HEK293T (cell line): ENCODE results near the gene FAM168A.
A peak's percentile ranks its signal among the peaks of the same experiment; 100 is the strongest.

Source experiments
- CTCF ChIA-PET: fragments of 350-600 bp; formaldehyde crosslinking; extraction: SDS; loops from one replicate; lab custom pipeline; 2021; ENCODE audit warnings: antibody characterized with exemption, inconsistent platforms; lab: Yijun Ruan, JAX
- POLR2A ChIA-PET: fragments of 350-600 bp; formaldehyde crosslinking; extraction: SDS; loops from one replicate; lab custom pipeline; 2020; ENCODE audit warnings: antibody characterized with exemption, inconsistent platforms; lab: Yijun Ruan, JAX
- DNase-seq: peaks from one replicate; pipeline ENCODE4 v3.0.0; 2012; ENCODE audit warnings: mixed read lengths; ENCODE audit errors: extremely low spot score
- ARNT ChIP-seq: fragments of 450-650 bp; IDR thresholded peaks from 2 replicates; pipeline ENCODE4 v1.6.1; 2017; ENCODE audit warnings: mild to moderate bottlenecking
- BHLHE40 ChIP-seq: fragments of 450-650 bp; IDR thresholded peaks from 2 replicates; pipeline ENCODE4 v1.6.1; 2016; ENCODE audit warnings: mild to moderate bottlenecking, moderate library complexity, borderline replicate concordance
- CTBP1 ChIP-seq: fragments of 450-650 bp; IDR thresholded peaks from 2 replicates; pipeline ENCODE4 v1.6.1; 2016; ENCODE audit warnings: borderline replicate concordance
- ELF4 ChIP-seq: fragments of 450-650 bp; IDR thresholded peaks from 2 replicates; pipeline ENCODE4 v1.6.1; 2017; ENCODE audit warnings: antibody characterized with exemption
- FOXA1 ChIP-seq: fragments of 450-650 bp; IDR thresholded peaks from 2 replicates; pipeline ENCODE4 v1.6.1; 2016; ENCODE audit warnings: mild to moderate bottlenecking
- FOXK2 ChIP-seq: fragments of 450-650 bp; IDR thresholded peaks from 2 replicates; pipeline ENCODE4 v1.6.1; 2016; ENCODE audit warnings: mild to moderate bottlenecking
- FOXM1 ChIP-seq: fragments of 450-650 bp; IDR thresholded peaks from 2 replicates; pipeline ENCODE4 v1.6.1; 2017; ENCODE audit warnings: mild to moderate bottlenecking, borderline replicate concordance
- HDGF ChIP-seq: fragments of 450-650 bp; IDR thresholded peaks from 2 replicates; pipeline ENCODE4 v1.6.1; 2017; ENCODE audit warnings: antibody characterized with exemption, borderline replicate concordance
- L3MBTL2 ChIP-seq: fragments of 450-650 bp; conservative IDR thresholded peaks from 2 replicates; pipeline ENCODE4 v1.6.1; 2016; ENCODE audit warnings: mild to moderate bottlenecking
- LEF1 ChIP-seq: fragments of 450-650 bp; IDR thresholded peaks from 2 replicates; pipeline ENCODE4 v1.6.1; 2017; ENCODE audit warnings: mild to moderate bottlenecking, borderline replicate concordance
- NFRKB ChIP-seq: fragments of 450-650 bp; IDR thresholded peaks from 2 replicates; pipeline ENCODE4 v1.6.1; 2016; ENCODE audit warnings: mild to moderate bottlenecking, moderate library complexity
- PKNOX1 ChIP-seq: fragments of 450-650 bp; IDR thresholded peaks from 2 replicates; pipeline ENCODE4 v1.6.1; 2016
- SP1 ChIP-seq: fragments of 450-650 bp; IDR thresholded peaks from 2 replicates; pipeline ENCODE4 v1.6.1; 2017
- SUZ12 ChIP-seq: fragments of 450-650 bp; IDR thresholded peaks from 2 replicates; pipeline ENCODE4 v1.6.1; 2016; ENCODE audit warnings: mild to moderate bottlenecking
- TARDBP ChIP-seq: fragments of 450-650 bp; IDR thresholded peaks from 2 replicates; pipeline ENCODE4 v1.6.1; 2016
- ZNF384 ChIP-seq: fragments of 450-650 bp; IDR thresholded peaks from 2 replicates; pipeline ENCODE4 v1.6.1; 2016

Gene FAM168A

GRCh38 chr11:73625696-73626318, 27.9 kb upstream of the FAM168A start:
- TF ChIP-seq L3MBTL2: peak; percentile 18; the same call in 1 of the 2 replicates
- TF ChIP-seq SUZ12: no peak
- ChIA-PET CTCF (interaction anchor here (0.5 to 3.5 kb wide), 18 partner anchors 11 to 381 kb away, joined by 3 to 42 read pairs (median 4); partner anchors contain the start of gene PLEKHB1), POLR2A (interaction anchor here (0.8 to 1.3 kb wide), 5 partner anchors 27 to 153 kb away, joined by 3 to 6 read pairs (median 3); partner anchors contain the start of gene RAB6A)
- DNase-seq: peak; percentile 87

- POLR2A ChIA-PET: no interaction called here
- DNase-seq: no peak
- CTCF ChIA-PET: interaction anchor here (3.5 kb wide), 1 partner anchor 38 kb away, joined by 42 read pairs; no protein-coding TSS in a partner anchor
- TF ChIP-seq SP1 (no peak), FOXK2 (no peak), NFRKB (no peak), CTBP1 (no peak), LEF1 (no peak), SUZ12 (no peak), TARDBP (no peak), FOXA1 (no peak), HDGF (no peak), BHLHE40 (no peak), ZNF384 (no peak), ARNT (no peak), ELF4 (no peak), L3MBTL2 (no peak)
These were observed 25.8 kb upstream of the FAM168A start for GRCh38 chr11:73623686-73624085.

GRCh38 chr11:73622926-73623593, 25.1 kb upstream of the FAM168A start:
- no peak for TF ChIP-seq ELF4
- DNase-seq: no peak
- CTCF ChIA-PET: no interaction called here
- POLR2A ChIA-PET: no interaction called here

- CTCF ChIA-PET: no interaction called here
- no peak for DNase-seq
- TF ChIP-seq FOXM1 (no peak), BHLHE40 (no peak)
- POLR2A ChIA-PET: no interaction called here
These were observed 16.7 kb upstream of the FAM168A start for GRCh38 chr11:73614591-73614990.

- ChIA-PET CTCF (interaction anchor here (0.7 to 1.9 kb wide), 2 partner anchors 10 to 13 kb away, joined by 3 to 7 read pairs; no protein-coding TSS in a partner anchor), POLR2A (no interaction called here)
- no peak for DNase-seq
- no peak for TF ChIP-seq HDGF
- TF ChIP-seq TARDBP: no peak
- no peak for TF ChIP-seq SUZ12
- no peak for TF ChIP-seq BHLHE40
- TF ChIP-seq FOXM1: no peak
- TF ChIP-seq LEF1: no peak
- no peak for TF ChIP-seq CTBP1
- no peak for TF ChIP-seq SP1
- TF ChIP-seq FOXK2: no peak
- TF ChIP-seq FOXA1: no peak
- no peak for TF ChIP-seq PKNOX1
- TF ChIP-seq NFRKB: no peak
- TF ChIP-seq ARNT: no peak
- no peak for TF ChIP-seq ZNF384
- TF ChIP-seq ELF4: no peak
- no peak for TF ChIP-seq L3MBTL2
These were observed 14.8 kb upstream of the FAM168A start for GRCh38 chr11:73612601-73613140.

GRCh38 chr11:73598719-73599379, 937 bp upstream of the FAM168A start:
- CTCF ChIA-PET: no interaction called here
- no peak for DNase-seq
- POLR2A ChIA-PET: interaction anchor here (0.6 to 1.5 kb wide), 14 partner anchors 10 to 894 kb away, joined by 3 to 12 read pairs (median 4); partner anchors contain the start of gene LIPT2
- TF ChIP-seq SP1: no peak
- TF ChIP-seq L3MBTL2: peak; percentile 62

- ChIA-PET CTCF (interaction anchor here (1.7 kb wide), 1 partner anchor 119 kb away, joined by 5 read pairs; no protein-coding TSS in a partner anchor), POLR2A (no interaction called here)
- TF ChIP-seq L3MBTL2 (no peak), FOXM1 (no peak), NFRKB (no peak), BHLHE40 (no peak), ELF4 (no peak), SP1 (no peak), LEF1 (no peak)
- DNase-seq: peak; percentile 10
These were observed 466 bp downstream of the FAM168A start for GRCh38 chr11:73597336-73597955.
